22Rv1 (cell line): ENCODE measurements around the gene TMEM109.

ENCODE experiments used
- CTCF ChIP-seq: fragments of 450-650 bp; IDR thresholded peaks from 2 replicates; pipeline ENCODE4 v1.5.1; 2017; ENCODE audit warnings: mild to moderate bottlenecking
- ZFX ChIP-seq: fragments of 450-650 bp; IDR thresholded peaks from 2 replicates; pipeline ENCODE4 v1.6.1; 2017; ENCODE audit warnings: antibody characterized with exemption, borderline replicate concordance

GRCh38 chr11:60952742-60953170 is 38.8 kb downstream of the TMEM109 start:
- TF ChIP-seq CTCF: no peak
- no peak for TF ChIP-seq ZFX
